ENCODE measurements around the gene MAL.

Gene MAL

DNA sequence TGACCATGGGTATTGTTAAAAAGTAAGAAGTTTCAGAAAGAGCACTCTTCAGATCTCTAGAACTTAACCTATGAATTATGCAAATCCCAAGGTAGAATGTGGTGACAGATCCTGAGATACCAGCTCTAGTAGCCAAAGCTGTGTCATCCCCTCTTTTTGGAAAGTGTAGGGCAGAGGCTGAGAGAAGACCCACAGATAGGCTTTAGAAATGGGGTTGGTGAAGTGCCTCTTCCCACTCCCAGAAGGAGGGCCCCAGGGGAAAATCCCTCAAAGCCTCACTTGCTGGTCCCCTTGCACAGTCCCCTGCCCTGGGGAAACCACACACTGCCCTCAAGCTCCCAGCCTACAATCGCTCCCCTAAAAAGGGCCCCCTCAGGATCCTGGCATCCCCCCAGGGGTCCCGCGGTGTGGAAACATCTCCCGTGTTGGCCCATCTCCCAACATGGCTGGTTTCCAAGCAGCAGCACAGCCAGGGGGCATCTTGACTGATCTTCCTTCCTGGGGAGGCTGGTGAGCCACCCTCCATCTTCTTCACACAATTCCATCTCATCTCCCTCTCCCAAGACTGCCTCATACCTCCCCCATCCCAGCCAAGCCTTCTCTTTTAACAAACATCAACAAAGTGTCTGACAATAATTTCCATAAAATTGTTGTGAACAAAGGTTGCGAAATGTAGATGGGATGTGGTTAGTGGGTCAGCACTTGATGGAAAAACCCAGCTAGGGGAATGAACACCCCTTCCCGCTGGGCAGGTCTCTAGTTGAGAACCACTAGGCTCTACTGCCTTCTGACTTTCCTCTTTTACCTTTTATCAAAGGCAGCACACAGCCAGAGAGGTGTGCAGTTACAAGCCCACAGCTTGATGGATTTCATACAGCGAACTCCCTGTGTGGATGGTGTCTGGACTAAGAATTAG lies 25.1 kb downstream of the MAL start:
- no peak for TF ChIP-seq SIN3A (IDR thresholded peaks at IDR 0.05; ENCODE audit: borderline replicate concordance, insufficient read depth, low read length)
- no peak for TF ChIP-seq FOXP2 (optimal IDR thresholded peaks at IDR 0.05; ENCODE audit: borderline replicate concordance, extremely low read depth, extremely low read length, insufficient read depth)
- TF ChIP-seq TAF1 (IDR thresholded peaks at IDR 0.05; ENCODE audit: borderline replicate concordance, insufficient read depth, low read length): no peak
- no peak for TF ChIP-seq POLR2AphosphoS5 (IDR thresholded peaks at IDR 0.05; ENCODE audit: low read depth, low read length)
- TF ChIP-seq, protein P1, sequence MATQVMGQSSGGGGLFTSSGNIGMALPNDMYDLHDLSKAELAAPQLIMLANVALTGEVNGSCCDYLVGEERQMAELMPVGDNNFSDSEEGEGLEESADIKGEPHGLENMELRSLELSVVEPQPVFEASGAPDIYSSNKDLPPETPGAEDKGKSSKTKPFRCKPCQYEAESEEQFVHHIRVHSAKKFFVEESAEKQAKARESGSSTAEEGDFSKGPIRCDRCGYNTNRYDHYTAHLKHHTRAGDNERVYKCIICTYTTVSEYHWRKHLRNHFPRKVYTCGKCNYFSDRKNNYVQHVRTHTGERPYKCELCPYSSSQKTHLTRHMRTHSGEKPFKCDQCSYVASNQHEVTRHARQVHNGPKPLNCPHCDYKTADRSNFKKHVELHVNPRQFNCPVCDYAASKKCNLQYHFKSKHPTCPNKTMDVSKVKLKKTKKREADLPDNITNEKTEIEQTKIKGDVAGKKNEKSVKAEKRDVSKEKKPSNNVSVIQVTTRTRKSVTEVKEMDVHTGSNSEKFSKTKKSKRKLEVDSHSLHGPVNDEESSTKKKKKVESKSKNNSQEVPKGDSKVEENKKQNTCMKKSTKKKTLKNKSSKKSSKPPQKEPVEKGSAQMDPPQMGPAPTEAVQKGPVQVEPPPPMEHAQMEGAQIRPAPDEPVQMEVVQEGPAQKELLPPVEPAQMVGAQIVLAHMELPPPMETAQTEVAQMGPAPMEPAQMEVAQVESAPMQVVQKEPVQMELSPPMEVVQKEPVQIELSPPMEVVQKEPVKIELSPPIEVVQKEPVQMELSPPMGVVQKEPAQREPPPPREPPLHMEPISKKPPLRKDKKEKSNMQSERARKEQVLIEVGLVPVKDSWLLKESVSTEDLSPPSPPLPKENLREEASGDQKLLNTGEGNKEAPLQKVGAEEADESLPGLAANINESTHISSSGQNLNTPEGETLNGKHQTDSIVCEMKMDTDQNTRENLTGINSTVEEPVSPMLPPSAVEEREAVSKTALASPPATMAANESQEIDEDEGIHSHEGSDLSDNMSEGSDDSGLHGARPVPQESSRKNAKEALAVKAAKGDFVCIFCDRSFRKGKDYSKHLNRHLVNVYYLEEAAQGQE (IDR thresholded peaks at IDR 0.05; ENCODE audit: insufficient read depth in 1 of 2, low read depth in 2 of 2, low read length in 2 of 2): no peak

DNA sequence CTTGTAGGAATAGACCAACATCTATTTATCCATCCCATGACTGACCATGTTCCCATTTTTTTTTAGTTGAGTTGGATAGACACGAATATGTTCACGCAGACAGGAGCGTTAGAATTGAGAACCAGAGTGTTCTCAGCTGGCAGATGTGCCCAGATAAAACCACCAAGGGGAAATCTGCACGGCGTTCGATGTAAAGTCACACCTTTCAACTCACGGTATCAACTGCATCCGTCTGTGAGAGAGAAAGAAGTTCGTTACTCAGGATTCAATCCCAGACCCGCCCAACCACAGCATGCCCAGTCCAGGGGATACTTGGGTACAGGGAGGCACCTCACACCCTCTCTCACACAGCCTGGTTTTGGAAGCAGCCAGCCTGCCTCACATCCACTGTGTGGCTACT lies 26.1 kb downstream of the MAL start:
- TF ChIP-seq, protein P1 (IDR thresholded peaks at IDR 0.05; ENCODE audit: insufficient read depth in 1 of 2, low read depth in 2 of 2, low read length in 2 of 2): no peak
- no peak for TF ChIP-seq TAF1 (IDR thresholded peaks at IDR 0.05; ENCODE audit: borderline replicate concordance, insufficient read depth, low read length)
- TF ChIP-seq POLR2AphosphoS5 (IDR thresholded peaks at IDR 0.05; ENCODE audit: low read depth, low read length): no peak
- no peak for TF ChIP-seq FOXP2 (optimal IDR thresholded peaks at IDR 0.05; ENCODE audit: borderline replicate concordance, extremely low read depth, extremely low read length, insufficient read depth)
- no peak for TF ChIP-seq SIN3A (IDR thresholded peaks at IDR 0.05; ENCODE audit: borderline replicate concordance, insufficient read depth, low read length)

DNA sequence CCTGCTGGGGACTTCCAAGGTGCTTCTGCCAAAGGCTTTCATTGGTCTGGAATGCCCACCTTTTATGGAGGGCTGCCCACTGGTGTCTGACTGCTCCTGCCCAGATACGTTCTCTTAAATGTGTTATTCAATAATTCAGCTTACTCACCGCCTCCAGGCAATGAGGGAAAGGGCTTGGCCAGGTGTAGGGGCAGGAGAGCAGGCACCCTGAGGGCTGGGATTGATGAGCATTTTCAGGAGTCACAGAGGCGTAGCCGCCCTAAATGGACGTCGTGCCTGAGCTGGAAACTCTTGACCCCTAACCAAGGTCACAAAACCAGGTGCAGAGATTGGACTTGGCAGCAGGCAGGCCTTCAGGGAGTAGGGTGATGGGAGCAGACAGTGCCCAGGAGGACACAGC lies 26.8 kb downstream of the MAL start:
- TF ChIP-seq POLR2AphosphoS5 (IDR thresholded peaks at IDR 0.05; ENCODE audit: low read depth, low read length) (no peak), FOXP2 (optimal IDR thresholded peaks at IDR 0.05; ENCODE audit: borderline replicate concordance, extremely low read depth, extremely low read length, insufficient read depth) (no peak), SIN3A (IDR thresholded peaks at IDR 0.05; ENCODE audit: borderline replicate concordance, insufficient read depth, low read length) (no peak), TAF1 (IDR thresholded peaks at IDR 0.05; ENCODE audit: borderline replicate concordance, insufficient read depth, low read length) (no peak)
- TF ChIP-seq, protein P1 (IDR thresholded peaks at IDR 0.05; ENCODE audit: insufficient read depth in 1 of 2, low read depth in 2 of 2, low read length in 2 of 2): no peak

DNA sequence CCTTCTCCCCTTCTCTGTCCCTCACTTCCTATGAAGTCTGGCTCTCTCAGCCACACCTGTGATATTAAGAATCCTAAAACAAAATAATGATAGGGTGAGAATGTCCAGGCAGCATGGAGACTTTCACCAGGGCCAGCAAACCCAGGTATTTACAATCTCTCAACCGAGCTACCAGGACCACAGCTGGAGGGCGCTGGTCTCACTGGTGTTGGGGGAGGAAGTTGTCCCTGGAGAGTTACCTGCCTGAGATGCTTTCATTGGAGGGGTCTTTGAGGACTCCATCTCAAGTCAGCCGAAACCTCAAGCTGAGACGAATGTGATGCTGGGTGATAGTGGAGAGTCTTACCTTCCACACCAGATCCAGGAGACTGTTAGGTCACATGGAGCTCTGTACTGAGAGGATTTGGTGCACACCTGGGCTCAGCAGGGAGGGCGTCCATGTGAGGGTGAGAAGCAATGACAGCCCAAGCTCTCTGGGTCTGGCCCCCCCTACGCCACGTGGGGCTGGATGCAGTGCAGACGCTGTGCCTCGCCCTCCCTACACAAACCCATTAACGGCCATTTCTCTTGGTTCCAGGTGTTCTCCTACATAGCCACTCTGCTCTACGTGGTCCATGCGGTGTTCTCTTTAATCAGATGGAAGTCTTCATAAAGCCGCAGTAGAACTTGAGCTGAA lies 27.4 kb downstream of the MAL start:
- no peak for TF ChIP-seq POLR2AphosphoS5 (IDR thresholded peaks at IDR 0.05; ENCODE audit: low read depth, low read length)
- no peak for TF ChIP-seq FOXP2 (optimal IDR thresholded peaks at IDR 0.05; ENCODE audit: borderline replicate concordance, extremely low read depth, extremely low read length, insufficient read depth)
- TF ChIP-seq SIN3A (IDR thresholded peaks at IDR 0.05; ENCODE audit: borderline replicate concordance, insufficient read depth, low read length): no peak
- TF ChIP-seq, protein P1 (IDR thresholded peaks at IDR 0.05; ENCODE audit: insufficient read depth in 1 of 2, low read depth in 2 of 2, low read length in 2 of 2): no peak
- TF ChIP-seq TAF1 (IDR thresholded peaks at IDR 0.05; ENCODE audit: borderline replicate concordance, insufficient read depth, low read length): no peak
